ENCODE data around the gene ALK.
"Not testable (repeated sequence)": the region's sequence is repeated elsewhere in the genome, so short reads cannot be mapped to it uniquely, and the experiment has no call there.

ALK gene

DNA sequence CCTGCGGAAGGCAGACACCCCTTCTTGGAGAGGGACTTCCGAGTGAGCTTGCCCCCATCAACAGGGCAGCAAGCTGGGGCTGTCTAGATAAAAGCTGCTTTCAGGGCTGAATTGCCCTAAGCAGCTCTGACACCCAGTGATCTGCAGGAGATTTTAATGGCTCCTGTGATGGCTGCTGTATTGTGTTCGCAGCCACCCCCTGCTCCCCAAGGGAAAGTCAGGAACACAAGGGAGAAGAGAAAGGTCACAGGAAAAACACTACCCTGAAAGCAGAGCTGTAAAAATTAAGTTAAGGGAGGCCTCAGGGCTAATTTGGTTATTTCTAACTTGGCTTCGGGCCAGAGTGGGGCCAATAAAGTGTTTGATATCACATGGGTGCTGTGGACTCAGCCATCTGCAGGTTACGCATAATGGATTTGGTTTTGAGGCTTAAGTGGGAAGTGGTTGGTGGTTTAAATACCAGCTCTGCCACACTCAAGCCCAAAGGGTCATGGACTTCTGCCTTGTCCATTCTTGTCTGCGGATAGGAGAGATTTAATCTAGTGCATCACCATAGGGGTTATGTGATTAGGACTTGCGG lies 658.6 kb downstream of the ALK start:
- peak; percentile 97 for DNase-seq

DNA sequence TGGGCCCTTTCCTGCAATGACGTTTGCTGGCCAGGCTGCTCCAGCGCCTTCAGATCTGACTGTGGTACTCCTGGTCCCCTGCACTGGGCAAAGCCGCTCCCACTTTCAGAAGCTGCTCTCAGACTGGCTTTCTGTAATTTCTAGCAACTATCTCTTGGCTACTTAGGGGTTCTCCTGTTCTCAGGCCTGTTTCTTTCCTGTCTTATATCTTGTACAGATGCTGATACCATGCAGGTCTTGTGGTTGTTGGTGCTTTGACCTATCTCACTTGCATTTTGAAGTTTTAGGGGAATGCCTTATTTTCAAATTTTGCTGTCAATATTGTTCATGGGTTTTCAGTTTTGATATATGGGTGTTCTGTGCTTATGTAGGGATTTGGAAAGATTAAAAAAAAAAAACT lies 660.4 kb downstream of the ALK start:
- no peak for DNase-seq

DNA sequence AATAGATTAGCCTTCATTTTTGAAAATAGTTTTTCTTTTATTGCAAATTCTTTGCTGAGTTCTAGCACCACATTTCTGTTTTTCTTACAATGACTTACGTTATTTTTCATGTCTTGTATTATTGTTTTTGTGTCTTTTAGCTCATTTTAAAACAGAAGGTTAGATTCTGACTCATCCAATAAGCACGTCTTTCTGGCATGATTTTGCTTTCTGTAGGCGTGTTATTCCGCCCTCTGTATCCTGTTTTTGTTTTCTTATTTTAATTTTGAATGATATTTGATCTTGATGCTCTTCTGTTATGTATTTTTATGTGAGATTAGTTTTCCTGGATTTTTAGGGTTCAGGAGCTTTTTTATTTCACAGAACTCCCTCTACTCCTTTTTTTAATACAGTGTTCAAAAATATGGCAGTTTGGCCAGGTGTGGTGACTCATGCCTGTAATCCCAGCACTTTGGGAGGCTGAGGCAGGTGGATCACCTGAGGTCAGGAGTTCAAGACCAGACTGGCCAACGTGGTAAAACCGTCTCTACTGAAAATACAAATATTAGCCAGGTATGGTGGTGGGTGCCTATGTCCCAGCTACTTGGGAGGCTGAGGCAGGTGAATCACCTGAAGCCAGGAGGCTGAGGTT lies 661.1 kb downstream of the ALK start:
- no peak for DNase-seq

DNA sequence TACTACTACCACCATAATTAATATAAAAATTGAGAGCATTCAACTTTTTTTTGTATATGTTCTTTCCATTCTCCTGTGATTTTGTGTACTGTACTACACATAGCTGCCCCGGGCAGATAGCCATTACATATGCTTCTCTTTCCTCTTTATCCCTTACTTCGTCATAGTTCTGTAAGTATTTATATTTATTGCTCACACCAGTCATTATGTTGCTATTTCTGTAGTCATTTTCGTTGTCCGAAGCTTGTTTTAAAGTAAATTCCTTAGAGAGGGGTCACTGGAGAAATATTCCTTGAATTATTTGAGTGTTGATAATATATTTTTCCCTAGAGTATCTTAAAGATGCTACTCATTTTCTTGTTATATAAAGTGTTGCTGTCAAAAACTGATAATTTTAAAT lies 662.2 kb downstream of the ALK start:
- no peak for DNase-seq

DNA sequence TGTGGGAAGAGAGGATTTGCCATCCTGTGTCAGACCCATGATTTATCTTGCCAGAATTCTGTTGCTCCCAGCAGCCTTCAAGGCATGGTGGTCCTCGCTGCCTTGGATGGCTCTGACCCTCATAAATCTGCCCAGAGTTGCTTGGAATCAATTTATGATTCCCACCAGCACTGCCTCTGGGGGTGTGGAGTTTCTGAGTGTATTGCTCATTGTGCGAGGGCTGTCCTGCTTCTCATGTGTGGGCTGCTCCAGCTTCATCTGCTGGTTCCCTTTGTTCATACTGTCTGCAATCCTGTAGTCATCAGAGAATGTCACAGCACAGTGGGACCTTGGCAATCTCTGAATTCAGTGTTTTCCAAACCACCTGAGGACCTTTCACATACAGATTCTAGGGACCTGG lies 666.4 kb downstream of the ALK start:
- no peak for DNase-seq

DNA sequence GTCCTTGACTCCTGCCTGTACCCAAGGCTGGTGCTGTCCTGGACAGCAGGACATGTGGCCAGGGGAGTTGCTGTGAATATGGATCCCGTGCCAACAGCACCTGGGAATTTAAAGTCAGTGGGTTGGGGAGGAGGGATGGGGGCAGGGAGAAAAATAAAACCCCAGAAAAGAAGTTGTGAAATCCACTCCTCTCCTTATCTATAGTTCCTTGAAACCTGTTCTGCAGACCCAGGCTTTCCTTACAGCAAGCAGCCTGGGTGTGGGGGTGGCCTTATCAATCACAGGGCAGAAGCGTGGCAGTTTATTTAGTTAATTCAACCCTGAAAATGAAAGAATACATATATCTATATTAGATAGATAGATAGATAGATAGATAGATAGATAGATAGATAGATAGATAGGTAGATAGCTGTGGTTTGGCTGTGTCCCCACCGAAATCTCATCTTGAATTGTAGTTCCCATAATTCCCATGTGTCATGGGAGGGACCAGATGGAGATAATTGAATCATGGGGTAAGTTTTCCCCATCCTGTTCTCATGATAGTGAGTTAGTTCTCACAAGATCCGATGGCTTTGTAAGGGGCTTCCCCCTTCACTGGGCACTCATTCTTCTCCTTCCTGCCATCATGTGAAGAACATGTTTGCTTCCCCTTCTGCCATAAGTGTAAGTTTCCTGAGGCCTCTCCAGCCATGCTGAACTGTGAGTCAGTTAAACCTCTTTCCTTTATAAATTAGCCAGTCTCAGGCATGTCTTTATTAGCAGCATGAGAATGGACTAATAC lies 667.7 kb downstream of the ALK start:
- DNase-seq: not testable (repeated sequence)

DNA sequence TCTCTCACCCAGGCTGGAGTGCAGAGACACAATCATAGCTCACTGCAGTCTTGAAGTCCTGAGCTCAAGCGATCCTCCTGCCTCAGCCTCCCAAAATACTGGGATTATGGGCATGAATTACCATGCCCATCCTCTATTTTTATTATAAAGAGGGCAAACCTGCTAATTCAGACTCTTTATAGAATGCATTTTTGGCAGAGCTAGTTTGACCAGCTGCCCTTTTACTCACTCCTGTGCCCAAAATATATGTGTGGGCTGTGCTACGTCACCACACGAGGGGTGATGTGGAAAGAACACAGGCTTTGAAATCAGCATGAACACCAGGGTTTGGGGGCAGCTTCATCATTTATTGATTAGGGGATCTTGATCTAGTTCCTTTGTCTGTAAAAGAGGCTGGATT lies 668.4 kb downstream of the ALK start:
- no peak for DNase-seq

DNA sequence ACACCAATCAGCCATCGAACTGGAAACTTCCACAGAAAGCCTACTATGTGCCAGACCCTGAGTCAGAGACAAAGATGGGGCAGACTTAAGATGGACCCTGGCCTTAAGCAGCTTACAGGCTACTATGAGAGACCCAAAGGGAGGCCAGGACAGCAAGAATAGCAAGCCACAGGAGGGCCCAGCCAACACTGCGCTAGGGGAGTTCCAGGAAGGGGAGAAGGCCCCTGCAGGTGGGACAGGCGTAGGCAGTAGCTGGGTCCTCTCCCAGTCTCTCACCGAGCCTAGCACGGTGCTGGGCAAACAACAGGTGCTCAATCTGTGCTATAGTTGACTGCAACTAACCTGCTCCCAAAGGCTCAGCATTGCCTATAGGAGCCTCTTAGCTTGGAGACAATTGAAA lies 670.0 kb downstream of the ALK start:
- no peak for DNase-seq

DNA sequence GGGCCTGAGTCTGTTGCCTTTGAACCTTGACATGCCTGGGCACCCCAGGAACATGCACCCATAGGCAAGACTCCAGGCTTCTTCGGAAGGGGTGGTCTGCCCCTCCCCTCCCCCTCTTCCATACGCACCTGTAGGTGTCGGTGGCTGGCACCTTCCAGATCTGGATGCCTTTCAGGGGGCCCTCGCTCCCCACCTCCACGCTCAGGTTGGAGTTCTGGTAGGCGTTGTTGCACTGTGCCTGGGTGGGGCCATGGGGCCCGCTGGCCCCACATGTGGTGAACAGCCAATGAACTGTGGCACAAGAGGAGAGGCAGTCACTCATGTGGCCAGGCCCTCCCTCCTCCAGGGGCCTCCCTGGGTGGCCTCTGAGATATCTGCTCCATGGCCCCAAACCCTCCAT lies 670.4 kb downstream of the ALK start:
- no peak for DNase-seq

DNA sequence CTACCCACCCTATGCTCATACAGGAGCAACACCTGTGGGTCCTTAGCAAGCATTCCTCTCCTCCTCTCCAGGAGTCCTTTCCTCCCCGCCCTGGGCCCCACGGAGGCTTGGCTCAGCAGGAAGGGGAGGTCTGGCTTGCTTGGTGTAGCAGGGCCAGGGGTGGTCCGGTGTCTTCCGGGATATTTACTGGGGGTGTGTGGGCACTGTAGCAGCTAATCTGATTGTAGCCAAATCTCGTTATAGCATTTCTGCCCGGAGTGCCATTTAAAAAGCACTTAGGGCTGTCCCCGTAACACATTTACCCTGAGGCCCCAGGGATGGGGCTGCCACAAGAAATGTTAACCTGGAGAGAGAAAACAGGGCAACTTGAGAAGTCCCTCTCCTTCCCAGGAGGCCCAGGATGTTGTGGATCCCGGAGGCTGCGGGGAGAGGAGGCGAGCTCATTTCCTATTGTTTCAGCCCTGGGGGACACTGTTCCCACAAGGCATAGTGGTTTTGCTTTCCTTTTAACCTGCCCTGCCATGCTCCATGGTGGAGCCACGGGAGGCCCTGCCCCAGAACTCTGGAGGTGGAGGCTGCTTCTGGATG lies 671.6 kb downstream of the ALK start:
- DNase-seq: peak; percentile 5

DNA sequence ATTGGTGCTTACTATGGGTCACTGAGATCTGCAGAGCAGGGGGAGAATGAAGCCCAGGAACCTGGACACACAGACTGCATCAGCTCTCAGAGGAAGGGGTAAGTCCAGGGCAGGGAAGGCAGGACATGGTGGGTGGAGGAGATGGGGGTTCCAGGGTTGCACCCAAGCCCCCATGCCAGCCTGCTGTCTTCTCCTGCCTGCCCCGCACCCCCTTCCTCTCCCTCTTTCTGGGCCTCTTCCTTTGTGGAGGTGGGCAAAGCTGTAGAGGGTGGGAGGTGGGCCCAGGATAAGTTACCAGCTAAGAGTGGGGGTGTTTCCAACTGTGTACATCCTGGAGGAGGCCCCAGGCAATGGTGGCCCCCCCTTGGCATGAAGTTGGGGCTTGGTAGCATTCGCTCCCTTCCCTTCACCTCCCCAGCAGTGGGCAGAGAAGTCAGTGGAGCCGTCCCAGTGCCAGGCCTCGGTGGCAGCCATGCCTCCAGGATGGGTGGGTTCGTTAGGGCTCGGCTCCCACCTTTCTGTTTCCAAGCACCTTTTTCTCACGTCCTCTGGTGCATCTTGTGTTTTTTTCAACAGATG lies 674.0 kb downstream of the ALK start:
- no peak for DNase-seq

DNA sequence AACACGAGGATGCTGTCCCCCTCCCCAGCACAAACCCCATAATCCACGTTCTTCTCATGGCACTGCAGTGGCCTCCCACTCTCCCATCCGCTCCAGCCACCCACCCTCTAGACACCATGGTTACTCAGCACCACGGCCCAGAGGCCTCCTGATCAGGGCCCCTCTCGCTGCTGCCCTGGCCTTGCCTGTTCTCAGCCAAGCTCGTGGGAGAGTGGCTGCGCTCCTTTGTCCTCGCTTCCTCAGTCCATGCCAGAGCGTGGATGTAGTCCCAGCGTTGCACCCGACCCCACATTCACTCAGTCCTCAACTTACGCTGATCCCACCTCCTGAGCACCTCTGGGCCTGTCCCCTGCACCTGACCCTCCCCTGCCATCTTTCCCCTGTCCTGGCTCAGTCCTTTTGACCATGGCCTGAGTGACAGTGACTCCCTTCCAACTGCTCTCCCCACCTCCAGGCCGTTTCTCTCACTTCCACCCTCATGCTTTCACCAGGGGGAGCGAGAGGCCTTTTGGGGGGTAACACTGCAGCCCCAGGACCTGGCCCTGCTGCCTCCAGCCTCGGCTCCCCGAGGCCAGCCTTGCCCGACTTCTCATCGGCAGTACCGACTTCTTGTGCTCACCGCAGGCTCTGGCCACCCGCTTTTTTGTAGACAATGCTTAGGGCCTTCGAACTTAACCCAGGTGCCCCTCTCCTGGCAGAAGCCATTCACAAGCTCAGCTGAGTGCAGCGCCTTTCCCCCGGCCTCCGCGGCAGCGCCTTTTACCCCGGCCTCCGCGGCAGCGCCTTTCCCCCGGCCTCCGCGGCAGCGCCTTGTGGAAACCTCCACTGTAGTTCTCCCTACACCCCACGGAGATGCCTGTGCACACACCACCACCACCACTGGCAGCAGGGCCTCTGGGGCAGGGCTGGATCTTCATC lies 674.7 kb downstream of the ALK start:
- DNase-seq: no peak

DNA sequence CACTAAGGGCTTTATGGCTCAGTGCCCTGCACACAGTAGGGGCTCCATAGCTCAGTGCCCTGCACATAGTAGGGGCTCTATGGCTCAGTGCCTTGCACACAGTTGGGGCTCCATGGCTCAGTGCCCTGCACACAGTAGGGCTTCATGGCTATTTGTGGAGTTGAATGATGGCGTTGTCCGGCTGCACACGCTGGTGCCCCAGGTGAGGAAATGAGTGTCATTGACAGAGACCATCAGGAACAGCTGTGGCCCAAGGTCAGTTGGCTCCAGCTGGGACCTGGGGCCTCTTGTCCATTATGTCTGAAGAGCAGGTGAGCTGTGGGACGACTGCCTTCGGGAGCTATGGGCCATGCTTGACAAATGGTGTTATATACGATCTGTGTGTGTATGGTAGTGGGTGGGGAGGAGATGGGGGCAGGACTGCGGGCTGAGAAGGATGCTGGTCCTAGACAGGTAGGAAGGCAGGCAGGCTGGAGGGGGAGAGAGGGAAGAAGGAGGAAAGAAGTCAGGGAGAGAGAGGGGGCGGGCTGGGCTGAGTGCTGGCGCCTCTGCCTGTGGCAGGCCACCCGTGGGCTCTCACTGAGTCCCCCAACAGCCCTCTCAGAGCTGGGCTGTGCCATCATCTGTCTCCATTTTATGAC lies 675.5 kb downstream of the ALK start:
- DNase-seq: peak; percentile 66

DNA sequence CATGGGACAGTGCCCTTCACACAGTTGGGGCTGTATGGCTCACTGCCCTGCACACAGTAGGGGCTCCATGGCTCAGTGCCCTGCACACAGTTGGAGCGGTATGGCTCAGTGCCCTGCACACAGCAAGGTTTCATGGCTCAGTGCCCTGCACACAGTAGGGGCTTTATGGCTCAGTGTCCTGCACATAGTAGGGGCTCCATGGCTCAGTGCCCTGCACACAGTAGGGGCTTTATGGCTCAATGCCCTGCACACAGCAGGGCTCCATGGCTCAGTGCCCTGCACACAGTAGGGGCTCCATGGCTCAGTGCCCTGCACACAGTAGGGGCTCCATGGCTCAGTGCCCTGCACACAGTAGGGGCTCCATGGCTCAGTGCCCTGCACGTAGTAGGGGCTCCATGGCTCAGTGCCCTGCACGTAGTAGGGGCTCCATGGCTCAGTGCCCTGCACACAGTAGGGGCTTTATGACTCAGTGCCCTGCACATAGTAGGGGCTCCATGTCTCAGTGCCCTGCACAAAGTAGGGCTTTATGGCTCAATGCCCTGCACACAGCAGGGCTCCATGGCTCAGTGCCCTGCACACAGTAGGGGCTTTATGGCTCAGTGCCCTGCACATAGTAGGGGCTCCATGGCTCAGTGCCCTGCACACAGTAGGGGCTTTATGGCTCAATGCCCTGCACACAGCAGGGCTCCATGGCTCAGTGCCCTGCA lies 676.2 kb downstream of the ALK start:
- not testable (repeated sequence) for DNase-seq

DNA sequence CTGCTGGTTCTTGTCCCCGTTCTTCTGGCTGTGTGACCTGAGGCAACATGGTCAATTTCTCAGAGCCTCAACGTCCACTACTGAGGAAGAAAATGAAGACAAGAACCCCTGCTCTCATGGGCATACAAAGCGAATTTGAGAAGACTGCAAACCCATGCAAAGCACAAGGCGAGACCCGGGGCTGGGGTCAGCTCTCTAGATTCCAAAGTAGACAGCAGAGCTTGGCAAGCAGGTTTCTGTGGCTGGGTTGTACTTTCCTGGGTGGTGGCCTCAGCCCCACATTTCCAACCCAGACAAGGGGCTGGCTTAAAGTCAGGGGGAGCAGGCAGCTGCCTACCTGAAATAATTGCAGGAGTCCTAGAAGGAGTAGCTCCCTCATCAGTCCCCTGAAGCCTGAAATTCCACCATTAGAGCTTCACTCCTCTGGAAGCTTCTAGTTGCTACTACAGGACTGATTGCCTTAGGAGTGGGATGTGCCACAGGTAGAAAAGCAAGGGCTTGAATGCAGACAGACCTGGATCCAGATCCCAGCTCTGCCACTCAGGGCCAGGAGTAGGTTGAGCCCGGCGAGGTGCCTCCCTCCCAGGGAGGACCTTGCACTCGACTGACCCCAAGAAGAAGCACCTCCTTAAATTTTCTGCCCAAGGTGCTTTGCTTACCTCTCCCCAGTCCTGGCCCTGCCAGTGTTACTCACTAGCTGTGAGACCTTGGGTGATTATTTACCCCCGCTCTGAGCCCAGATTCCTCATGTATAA lies 678.6 kb downstream of the ALK start:
- DNase-seq: no peak

DNA sequence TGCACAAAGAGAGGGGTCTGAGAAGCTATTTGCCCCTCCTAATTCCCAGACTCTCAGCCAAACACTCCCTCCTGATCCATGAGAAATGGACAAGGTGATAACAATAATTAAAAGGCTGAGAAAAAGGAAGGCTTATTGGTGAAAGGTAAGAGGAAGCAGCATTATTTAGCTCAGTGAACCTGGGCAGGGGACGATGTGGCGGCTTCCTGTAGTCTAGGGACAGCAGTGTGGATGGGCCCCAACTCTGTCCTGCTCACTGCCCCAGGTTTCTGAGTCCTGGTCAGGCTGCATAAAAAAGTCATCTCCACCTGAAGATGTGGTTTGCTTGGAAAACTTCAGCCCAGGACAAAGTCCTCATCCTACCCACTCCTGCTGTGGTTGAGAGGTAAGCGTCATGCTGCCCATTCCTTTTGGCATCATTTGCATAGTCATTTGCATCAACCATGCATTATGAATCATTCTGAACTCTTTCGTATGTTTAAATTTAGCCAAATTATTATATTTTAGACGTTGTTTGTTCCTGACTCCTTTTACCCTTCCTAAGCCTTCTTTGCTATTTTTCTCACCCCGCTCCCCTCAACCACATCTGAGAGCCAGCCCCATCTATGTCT lies 679.3 kb downstream of the ALK start:
- DNase-seq: no peak

DNA sequence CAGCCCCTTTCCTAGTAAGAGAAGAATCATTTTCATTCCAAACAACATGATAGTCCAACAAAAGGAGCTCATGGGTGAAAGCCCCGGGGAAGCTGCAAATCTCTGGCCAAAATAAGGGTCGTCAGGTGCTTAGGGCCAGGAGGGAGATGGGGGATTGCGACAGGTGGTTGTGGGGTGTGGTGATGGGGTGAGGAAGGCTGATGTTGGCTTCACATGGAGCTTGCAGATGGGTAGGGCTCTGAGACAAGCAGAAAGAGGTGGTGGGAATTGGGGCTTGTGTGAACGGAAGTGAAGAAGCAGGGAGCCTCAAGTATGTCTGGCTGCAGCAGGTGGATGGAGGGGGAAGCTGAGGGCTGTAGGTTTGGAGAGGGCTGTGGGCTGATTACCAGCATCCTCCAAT lies 680.0 kb downstream of the ALK start:
- DNase-seq: no peak

DNA sequence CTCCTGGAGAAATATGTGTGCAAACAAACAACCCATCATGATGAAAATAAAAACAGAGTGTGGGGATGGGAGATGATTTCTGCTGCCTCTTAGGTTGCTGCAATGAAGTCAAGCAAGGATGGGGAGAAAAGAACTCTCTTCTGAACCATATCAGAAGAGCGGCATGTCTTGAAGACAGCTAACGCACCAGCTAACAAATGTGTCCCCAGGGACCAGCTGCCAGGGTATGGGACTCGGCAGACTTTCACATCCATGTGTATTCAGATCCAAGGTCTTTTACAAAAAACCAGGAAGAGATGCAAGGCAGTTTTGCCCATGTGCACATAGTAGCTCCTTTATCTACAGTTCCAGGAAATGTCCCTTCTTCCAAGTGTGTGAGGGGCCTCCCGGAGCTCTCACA lies 680.8 kb downstream of the ALK start:
- peak; percentile 6 for DNase-seq

DNA sequence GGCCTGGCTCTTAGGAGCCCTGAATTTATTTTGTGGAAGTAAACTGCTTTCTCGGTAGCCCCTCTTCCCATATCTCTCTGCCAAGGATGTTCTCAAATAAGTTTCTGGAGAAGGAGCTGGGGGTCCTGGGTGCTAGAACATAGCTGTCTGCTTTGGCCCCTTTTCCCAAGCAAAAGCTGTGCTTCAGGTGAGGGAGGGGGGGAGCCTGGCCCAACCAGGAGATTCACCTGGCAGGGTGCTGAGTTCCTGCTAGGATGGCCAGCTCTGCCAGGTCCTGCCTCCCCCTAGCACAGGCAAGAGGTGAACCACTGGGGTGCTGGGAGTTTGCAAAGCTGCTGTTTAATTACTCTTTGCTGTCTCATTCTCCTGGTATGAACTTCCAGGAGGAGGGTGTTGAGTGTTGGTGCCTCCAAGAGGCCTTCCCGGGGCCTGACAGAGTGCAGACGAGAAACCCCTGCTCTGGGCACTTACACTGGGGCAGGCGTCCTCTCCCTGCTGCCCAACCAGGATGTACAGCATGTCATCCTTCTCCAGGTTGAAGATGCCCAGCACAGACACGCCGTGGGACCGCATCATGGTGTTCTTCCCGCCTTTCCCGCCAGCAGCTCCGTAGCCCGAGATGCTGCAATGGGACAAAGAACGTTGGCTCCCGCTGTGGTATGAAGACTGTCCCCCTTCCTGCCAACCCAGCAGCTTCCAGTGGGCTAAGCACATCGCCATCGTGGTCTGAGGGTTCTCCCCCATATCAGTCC lies 682.0 kb downstream of the ALK start:
- DNase-seq: no peak

Measured in NCI-H69 (cell line).